Omental fat pad (tissue), 4 donors: Measurements from ENCODE around the gene TANC1. TPM values are rescaled to one million over a fixed set of nuclear protein-coding genes. Genes with fewer than 3 reads are reported as not detected.
"Not testable (repeated sequence)": the region's sequence is repeated elsewhere in the genome, so short reads cannot be mapped to it uniquely, and the experiment has no call there.

Source experiments
- ATAC-seq: fragments of 150-250 bp; one replicate; pipeline ENCODE4 v1.9.1; 2016; ENCODE audit warnings: mild to moderate bottlenecking, moderate library complexity; ENCODE audit not compliant: low FRiP score
- DNase-seq: peaks from one replicate; pipeline ENCODE4 v3.0.0-alpha.2; 2019; ENCODE audit warnings: low spot score
- total RNA-seq, 4 donors: library from RNA; depleted of rRNA; stranded (reverse); fragments of >200 nt; gene quantifications; one replicate each; pipeline ENCODE4 v1.1.0, GENCODE V29; 2016
- TF ChIP-seq, protein P1 (sequence below), 3 donors: fragments of 450-650 bp; IDR thresholded peaks; one replicate each; pipeline ENCODE4 v1.5.1; 2016 to 2017; ENCODE audit warnings: antibody characterized with exemption in 3 of 3, mild to moderate bottlenecking in 3 of 3, moderate library complexity in 2 of 3

Gene TANC1
- total RNA-seq, 4 donors from 2014 or later: 26.4 to 72.5 (median 34.9) TPM

- ATAC-seq: no peak
- no peak for DNase-seq
- TF ChIP-seq, protein P1, sequence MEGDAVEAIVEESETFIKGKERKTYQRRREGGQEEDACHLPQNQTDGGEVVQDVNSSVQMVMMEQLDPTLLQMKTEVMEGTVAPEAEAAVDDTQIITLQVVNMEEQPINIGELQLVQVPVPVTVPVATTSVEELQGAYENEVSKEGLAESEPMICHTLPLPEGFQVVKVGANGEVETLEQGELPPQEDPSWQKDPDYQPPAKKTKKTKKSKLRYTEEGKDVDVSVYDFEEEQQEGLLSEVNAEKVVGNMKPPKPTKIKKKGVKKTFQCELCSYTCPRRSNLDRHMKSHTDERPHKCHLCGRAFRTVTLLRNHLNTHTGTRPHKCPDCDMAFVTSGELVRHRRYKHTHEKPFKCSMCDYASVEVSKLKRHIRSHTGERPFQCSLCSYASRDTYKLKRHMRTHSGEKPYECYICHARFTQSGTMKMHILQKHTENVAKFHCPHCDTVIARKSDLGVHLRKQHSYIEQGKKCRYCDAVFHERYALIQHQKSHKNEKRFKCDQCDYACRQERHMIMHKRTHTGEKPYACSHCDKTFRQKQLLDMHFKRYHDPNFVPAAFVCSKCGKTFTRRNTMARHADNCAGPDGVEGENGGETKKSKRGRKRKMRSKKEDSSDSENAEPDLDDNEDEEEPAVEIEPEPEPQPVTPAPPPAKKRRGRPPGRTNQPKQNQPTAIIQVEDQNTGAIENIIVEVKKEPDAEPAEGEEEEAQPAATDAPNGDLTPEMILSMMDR (IDR thresholded peaks at IDR 0.05): no peak
These were observed 64.1 kb downstream of the TANC1 start for GRCh38 chr2:159032580-159032979.

- ATAC-seq: no peak
- TF ChIP-seq, protein P1 (IDR thresholded peaks at IDR 0.05): no peak
These were observed 66.3 kb downstream of the TANC1 start for GRCh38 chr2:159034713-159035112.

DNA sequence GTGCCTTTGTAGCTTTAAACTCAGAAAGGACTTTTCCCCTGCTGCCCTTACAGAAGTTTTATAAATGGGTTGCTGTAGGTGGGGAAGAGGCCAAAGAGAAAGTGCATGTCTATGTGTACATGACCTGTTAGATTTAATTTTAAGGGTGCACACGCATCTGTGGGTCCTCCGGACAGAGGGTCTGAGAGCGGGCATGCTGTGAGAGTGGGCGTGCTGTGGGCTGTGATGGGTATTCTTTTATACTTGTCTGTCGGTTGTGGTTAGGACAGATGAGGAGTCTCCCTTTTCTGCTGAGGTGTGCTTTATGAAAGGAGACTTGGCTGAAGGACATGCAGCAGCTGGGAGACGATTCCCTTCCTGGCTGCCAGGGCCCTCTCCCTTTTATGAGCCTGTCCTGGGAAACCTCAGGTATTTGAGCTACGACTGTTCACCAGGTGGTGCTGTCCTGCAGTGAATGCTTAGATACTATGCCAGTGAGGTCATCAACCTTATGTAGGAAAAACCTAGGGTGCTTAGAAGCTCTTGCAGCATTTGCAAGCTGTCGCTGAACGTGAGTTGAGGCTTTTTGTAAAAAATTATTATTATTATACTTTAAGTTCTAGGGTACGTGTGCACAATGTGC is 67.5 kb downstream of the TANC1 start:
- DNase-seq (no peak), ATAC-seq (peak; percentile 71)
- TF ChIP-seq, protein P1 (IDR thresholded peaks at IDR 0.05): no peak

More at GRCh38 chr2:159034713-159035112, 66.3 kb downstream of the TANC1 start:
- DNase-seq: no peak

GRCh38 chr2:159036461-159036860 is 68.0 kb downstream of the TANC1 start:
- DNase-seq, ATAC-seq: not testable (repeated sequence)

- not testable (repeated sequence) for DNase-seq, ATAC-seq
These were observed 72.9 kb downstream of the TANC1 start for GRCh38 chr2:159041328-159041727.

DNA sequence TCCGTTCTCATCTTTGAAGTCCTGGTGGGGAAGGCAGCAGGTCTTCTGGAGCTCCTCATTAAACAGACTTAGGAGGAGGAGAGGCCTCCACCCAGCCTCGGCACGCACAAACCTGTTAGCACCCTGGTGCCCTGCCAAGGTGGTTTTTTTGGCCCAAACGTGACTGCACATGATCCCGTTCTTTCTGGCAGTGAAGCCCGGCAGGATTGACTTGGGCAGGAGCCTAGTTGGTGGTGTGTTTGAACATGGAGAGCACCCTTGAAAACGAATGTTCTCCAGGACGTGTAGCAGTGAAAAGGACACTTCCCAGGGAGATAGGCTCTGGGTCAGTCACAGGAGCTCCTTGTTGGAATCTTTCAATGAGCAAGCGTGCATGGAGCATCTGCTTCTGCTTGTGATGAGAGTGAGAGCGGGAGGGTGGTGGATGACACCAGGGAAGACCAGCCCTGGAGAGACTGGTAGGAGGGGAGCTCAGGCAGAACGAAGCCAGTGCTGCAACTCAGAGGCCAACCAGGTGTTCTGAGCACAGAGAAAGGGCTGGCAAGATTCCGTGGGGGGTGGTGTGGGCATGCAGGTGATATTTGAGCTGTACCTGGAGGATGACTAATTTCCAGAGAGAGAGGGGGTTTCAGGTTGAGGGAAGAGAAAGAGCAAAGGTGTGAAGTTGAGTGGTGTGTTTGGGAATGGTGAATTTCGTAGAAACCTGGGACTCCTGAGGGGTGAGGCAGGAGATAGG is 73.8 kb downstream of the TANC1 start:
- no peak for DNase-seq
- ATAC-seq: peak; percentile 23
- TF ChIP-seq, protein P1 (IDR thresholded peaks at IDR 0.05): no peak

- no peak for ATAC-seq
- TF ChIP-seq, protein P1 (IDR thresholded peaks at IDR 0.05): no peak
- no peak for DNase-seq
These were observed 75.3 kb downstream of the TANC1 start for GRCh38 chr2:159043710-159044109.

DNA sequence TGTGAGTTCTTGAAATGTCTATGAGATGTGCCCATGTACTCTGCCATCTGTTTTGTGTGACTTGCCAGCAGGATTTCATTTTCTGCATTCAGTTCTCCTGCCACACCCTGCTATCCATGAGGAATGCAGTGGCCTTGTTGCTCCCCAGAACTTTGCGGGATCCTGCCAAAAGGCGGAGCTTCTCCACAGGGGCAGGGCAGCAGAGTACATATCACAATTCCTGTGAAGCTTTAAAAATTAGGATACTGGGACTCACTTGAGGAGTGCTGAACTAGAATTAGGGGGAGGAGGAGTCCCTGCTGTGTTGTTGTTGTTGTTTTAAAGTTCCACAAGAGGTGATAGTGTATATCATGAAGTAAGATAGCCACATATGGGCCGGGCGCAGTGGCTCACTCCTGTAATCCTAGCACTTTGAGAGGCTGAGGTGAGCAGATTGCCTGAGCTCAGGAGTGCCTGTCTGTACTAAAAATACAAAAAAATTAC is 76.4 kb downstream of the TANC1 start:
- no peak for ATAC-seq
- DNase-seq: no peak

More for the DNA sequence above, 76.4 kb downstream of the TANC1 start:
- TF ChIP-seq, protein P1 (IDR thresholded peaks at IDR 0.05): no peak
